Measurements from ENCODE around the gene SETD4.
"Not testable (repeated sequence)": the region's sequence is repeated elsewhere in the genome, so short reads cannot be mapped to it uniquely, and the experiment has no call there.

SETD4 gene

DNA sequence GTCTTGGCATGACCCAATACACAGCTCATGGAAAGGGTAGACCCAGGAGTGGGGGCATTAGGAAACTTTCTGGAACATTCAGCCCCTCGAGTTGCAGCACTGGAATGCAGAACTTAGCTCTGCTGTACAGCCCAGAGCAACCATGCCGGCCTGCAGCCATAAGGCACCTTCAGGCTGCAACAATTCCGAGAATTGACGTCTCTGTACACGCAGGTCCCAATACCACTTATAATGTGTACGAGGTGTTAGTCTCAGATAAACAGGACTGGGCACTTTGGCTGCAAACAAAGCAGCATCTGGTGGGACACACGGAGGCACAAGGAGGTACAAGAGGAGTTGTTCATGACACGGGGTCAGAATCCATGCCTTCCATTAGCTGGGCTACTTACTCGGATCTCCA lies 17.4 kb upstream of the SETD4 start:
- no peak for DNase-seq (ENCODE audit: low read depth)

DNA sequence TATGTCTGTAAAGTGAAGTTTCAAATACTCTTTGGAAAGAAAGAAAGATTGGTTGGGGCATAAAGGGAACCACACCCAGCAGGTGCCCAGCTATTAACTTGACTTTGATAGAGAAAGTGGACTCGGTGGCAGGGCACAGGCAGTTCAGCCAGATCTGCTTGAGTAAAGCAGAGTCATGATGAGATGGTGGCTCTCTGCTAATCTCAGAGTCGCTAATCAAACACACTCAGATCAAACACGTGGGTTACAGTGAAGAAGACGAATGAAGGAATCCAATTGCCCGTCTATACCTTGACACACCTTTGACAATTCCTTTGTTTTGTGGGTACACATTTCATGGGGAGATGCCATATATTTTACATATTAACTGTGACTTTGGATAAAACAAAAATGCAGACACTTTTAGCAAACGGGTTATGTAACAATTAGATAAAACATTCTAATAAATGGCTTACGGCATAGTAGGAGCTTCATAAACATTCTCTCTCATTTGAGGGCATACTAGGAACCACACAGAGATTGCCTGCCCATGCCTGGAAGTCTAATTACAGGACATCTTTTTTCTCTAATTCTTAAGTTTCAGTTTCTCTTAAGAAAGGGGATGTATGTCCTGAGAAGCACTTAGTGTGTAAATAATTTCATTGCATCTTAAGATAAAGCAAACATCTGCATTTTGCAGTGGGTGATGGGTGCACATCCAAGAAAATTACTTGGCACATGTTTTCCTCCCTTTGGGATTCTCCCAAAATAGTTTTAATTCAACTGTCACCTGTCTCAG lies 16.7 kb upstream of the SETD4 start:
- no peak for DNase-seq (ENCODE audit: low read depth)

DNA sequence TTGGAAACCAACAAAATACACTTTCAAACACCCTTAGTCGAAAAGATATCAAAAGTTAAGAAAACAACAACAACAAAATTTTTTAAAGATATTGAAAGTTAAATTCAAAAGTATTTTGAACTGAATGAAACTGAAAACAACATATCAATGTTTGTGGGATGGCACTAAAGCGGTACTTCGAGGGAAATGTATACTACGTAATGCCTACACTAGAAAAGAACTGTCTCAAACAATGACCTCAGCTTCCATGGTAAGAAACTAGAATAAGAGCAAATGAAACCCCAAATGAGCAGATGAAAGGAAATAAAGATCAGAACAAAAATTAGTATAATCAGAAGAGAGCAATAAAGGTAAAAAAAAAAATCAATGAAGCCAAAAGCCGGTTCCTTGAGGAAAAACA lies 15.6 kb upstream of the SETD4 start:
- no peak for DNase-seq (ENCODE audit: low read depth)

DNA sequence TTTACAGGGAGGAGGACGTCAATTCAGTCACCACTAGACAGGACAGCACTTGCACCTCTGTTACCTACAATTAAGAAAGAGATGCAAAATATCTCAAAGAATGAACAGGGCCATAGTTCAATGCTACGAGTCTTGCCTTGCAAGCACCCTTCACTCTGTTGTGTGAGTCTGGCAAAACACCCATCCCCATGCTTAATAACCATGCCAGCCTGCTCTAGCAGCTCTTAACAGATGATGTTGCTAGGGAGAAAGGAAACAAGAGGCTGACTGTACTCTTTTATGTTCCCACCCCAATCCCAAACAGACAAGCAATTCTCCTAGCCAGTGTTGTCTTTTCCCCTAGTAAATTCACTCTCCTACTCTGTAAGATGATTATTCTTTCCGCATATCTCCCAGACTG lies 14.8 kb upstream of the SETD4 start:
- DNase-seq (ENCODE audit: low read depth): no peak

GRCh38 chr21:36073911-36074310 lies 13.6 kb upstream of the SETD4 start:
- DNase-seq (ENCODE audit: low read depth): not testable (repeated sequence)

GRCh38 chr21:36073181-36073580 lies 12.9 kb upstream of the SETD4 start:
- DNase-seq (ENCODE audit: low read depth): no peak

DNA sequence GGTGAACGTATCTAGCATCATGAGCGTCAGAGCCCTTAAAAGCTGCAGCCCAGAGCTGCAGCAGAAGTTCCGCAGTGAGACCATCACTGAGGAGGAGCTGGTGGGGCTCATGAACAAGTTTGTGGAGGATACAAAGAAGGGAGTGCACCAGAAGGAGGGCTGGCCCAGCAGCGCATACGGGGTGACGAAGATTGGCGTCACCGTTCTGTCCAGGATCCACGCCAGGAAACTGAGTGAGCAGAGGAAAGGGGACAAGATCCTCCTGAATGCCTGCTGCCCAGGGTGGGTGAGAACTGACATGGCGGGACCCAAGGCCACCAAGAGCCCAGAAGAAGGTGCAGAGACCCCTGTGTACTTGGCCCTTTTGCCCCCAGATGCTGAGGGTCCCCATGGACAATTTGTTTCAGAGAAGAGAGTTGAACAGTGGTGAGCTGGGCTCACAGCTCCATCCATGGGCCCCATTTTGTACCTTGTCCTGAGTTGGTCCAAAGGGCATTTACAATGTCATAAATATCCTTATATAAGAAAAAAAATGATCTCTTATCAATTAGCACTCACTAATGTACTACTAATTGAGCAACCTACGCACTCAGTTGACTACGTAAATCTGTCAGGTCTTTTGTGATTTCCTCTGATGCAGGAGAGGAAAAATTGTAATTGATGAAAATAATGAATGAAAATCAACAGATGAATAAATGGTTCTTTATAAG lies 12.3 kb upstream of the SETD4 start:
- DNase-seq (ENCODE audit: low read depth): no peak

- DNase-seq (ENCODE audit: low read depth): no peak
Measured at GRCh38 chr21:36070999-36071398, 10.7 kb upstream of the SETD4 start.

DNA sequence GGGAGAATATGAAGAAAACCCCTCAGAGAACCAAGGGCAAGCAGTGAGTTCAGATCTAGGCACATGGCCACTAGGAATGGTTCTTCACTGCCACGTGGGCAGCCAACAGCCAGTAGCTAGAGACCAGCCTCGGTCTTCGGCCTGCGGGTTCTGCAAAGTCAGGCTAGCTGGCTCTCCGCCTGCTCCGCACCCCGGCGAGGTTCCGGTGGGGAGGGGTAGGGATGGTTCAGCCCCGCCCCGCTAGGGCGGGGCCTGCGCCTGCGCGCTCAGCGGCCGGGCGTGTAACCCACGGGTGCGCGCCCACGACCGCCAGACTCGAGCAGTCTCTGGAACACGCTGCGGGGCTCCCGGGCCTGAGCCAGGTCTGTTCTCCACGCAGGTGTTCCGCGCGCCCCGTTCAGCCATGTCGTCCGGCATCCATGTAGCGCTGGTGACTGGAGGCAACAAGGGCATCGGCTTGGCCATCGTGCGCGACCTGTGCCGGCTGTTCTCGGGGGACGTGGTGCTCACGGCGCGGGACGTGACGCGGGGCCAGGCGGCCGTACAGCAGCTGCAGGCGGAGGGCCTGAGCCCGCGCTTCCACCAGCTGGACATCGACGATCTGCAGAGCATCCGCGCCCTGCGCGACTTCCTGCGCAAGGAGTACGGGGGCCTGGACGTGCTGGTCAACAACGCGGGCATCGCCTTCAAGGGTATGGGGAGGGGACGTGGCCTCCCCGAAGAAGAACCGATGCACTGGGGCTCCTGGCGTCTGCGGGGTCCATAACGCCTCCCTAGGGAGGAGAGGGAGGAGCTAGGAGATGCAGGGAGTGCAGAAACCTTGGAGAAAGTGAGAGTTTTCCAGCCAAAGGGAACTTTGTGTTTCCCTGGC lies 9.6 kb upstream of the SETD4 start, which contains the start of gene CBR1:
CBR1 (plus strand) TSS at position 312 of the 871 bp plus-strand sequence; CDS start at position 404, 92 bp downstream.
- peak; percentile 97 for DNase-seq (ENCODE audit: low read depth)

GRCh38 chr21:36068748-36069398 lies 8.5 kb upstream of the SETD4 start:
- no peak for DNase-seq (ENCODE audit: low read depth)

DNA sequence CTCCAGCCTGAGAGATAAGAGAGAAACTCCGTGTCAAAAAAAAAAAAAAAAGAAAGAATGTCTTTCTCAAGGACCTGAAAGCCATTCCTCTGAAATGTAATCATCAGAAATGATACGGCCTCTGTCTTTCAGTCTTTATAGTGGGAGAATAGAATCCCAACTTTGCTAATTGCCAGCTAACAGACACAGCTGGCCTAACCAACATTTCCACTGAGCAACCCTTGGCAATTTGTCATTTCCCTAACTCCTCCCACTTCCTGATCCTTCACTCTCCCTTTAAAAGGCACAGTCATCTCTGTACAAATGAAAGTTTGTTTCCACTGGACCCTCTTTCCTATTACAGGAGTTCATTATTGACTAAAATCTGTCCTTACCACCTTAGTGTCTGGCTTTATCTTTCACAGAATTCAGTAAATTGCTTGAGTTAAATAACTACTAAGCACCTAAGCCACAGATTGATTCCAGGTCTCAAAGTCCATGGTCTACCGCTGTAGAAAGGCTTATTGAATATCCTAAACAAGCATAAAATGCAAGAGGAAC lies 5.2 kb upstream of the SETD4 start:
- DNase-seq (ENCODE audit: low read depth): peak; percentile 76

GRCh38 chr21:36064085-36064460 lies 3.7 kb upstream of the SETD4 start:
- no peak for DNase-seq (ENCODE audit: low read depth)

GRCh38 chr21:36063375-36064084 lies 3.2 kb upstream of the SETD4 start:
- no peak for DNase-seq (ENCODE audit: low read depth)

DNA sequence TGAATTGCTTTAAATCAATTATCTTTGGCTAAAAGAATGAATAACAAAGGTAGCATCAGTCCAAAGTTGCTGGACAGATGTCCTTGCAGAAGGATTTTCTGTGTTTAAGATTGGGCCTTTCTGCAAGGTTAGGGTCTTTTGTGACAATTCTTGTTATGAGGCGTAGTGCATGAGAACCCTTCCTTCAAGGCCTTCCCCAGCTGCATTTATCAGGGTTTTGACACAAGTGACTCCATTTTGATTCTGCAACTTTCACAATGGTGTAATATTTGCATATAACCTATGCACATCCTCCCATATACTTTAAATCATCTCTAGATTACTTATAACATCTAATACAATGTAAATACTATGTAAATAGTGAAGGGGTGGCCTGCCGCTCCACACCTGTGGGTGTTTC lies 1.1 kb upstream of the SETD4 start:
- DNase-seq (ENCODE audit: low read depth): no peak

DNA sequence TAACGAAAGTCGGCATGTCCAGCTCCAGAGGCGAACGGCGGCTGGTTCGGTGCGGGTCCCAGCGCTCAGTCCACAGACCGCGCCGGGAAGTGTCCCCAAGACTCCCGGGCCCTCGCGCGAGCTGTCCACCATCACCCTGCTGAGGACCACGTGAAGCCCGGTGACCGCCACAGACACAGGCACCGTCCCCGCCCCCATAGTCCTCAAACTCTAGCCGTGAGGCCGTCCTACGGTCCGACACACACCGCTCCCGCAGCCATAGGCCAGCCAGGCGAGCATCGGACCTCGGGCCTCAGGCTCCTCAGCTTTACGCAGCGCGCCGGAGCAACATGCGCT lies 535 bp downstream of the SETD4 start:
- no peak for DNase-seq (ENCODE audit: low read depth)

GRCh38 chr21:36055551-36055950 lies 4.8 kb downstream of the SETD4 start:
- no peak for DNase-seq (ENCODE audit: low read depth)

DNA sequence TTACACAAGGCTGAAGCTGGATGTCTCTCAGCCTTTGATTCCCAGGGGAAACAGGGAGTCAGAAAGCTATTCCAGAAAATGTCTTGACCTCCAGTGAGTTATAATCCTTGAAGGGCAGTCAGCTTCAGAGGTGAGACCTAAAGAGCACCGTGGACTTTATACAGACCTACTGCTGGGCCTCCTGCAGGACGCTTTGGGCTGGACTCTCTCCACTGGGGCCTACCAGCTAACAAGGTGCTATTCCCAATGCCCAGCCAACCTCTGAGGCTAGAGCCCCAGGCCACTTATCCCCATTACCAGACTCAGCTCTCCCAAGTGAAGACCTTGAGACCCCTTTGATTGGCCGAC lies 6.6 kb downstream of the SETD4 start:
- DNase-seq (ENCODE audit: low read depth): no peak

- no peak for DNase-seq (ENCODE audit: low read depth)
Measured at GRCh38 chr21:36052860-36053714, 7.2 kb downstream of the SETD4 start.

- no peak for DNase-seq (ENCODE audit: low read depth)
Measured at GRCh38 chr21:36048357-36048756, 12.0 kb downstream of the SETD4 start.

GRCh38 chr21:36047139-36047538 lies 13.2 kb downstream of the SETD4 start:
- no peak for DNase-seq (ENCODE audit: low read depth)
